PC-3 (cell line): Measurements from ENCODE around the gene COLEC12. TPM values are rescaled to one million over a fixed set of nuclear protein-coding genes. Genes with fewer than 3 reads are reported as not detected.

ENCODE experiments used
- ATAC-seq: fragments of 200-7000 bp; cut with Tn5 transposase; 2 replicates; pipeline ENCODE4 v1.9.1; 2020; ENCODE audit warnings: mild to moderate bottlenecking, moderate library complexity
- BruUV-seq: library from RNA; stranded (reverse); fragments of 400-500 nt; replicated peaks from 2 replicates; lab custom pipeline; 2021; lab: Mats Ljungman, UMichigan
- CTCF ChIA-PET: fragments of 300-600 bp; sonication (Branson Sonifier 250); formaldehyde crosslinking; loops from one replicate; lab custom pipeline; 2022; ENCODE audit warnings: antibody characterized with exemption; lab: Charles Lee
- POLR2A ChIA-PET: fragments of 300-600 bp; sonication (Branson Sonifier 250); formaldehyde crosslinking; loops from one replicate; lab custom pipeline; 2022; ENCODE audit warnings: antibody characterized with exemption; ENCODE audit not compliant: unreplicated experiment; lab: Charles Lee
- DNase-seq: peaks from one replicate; pipeline ENCODE4 v3.0.0-alpha.2; 2015
- H2AFZ ChIP-seq: fragments of 300-600 bp; sonication (generic); 2 replicates; pipeline ENCODE4 v1.6.0; 2016; ENCODE audit warnings: antibody characterized with exemption, low read length
- H3F3A ChIP-seq: fragments of 300-600 bp; sonication (generic); one replicate; pipeline ENCODE4 v1.6.0; 2017; ENCODE audit warnings: antibody characterized with exemption, low read length, control low read depth, mild to moderate bottlenecking; ENCODE audit not compliant: unreplicated experiment
- H3K27ac ChIP-seq: fragments of 300-600 bp; sonication (generic); 2 replicates; pipeline ENCODE4 v1.5.1; 2016; ENCODE audit warnings: mild to moderate bottlenecking, low read length
- H3K27me3 ChIP-seq: fragments of 300-600 bp; sonication (generic); 2 replicates; pipeline ENCODE4 v1.6.1; 2016; ENCODE audit warnings: low read length, mixed read lengths
- H3K36me3 ChIP-seq: fragments of 300-600 bp; sonication (generic); 2 replicates; pipeline ENCODE4 v1.6.1; 2016; ENCODE audit warnings: low read depth, mixed run types, low read length, mixed read lengths
- H3K4me1 ChIP-seq: fragments of 300-600 bp; sonication (generic); 2 replicates; pipeline ENCODE4 v1.5.1; 2016; ENCODE audit warnings: low read length; ENCODE audit not compliant: insufficient read depth
- H3K4me2 ChIP-seq: fragments of 300-600 bp; sonication (generic); 2 replicates; pipeline ENCODE4 v1.6.0; 2016; ENCODE audit warnings: low read length
- H3K4me3 ChIP-seq: fragments of 300-600 bp; sonication (generic); 2 replicates; pipeline ENCODE4 v1.5.1; 2016; ENCODE audit warnings: mild to moderate bottlenecking, low read length, mixed read lengths
- H3K79me2 ChIP-seq: fragments of 300-600 bp; sonication (generic); 2 replicates; pipeline ENCODE4 v1.6.1; 2017; ENCODE audit warnings: low read length, mixed read lengths
- H3K9ac ChIP-seq: fragments of 300-600 bp; sonication (generic); 2 replicates; pipeline ENCODE4 v1.6.0; 2016; ENCODE audit warnings: mild to moderate bottlenecking, low read length
- H3K9me2 ChIP-seq: fragments of 300-600 bp; sonication (generic); replicated peaks from 2 replicates; pipeline ENCODE4 v1.6.1; 2016; ENCODE audit warnings: mixed run types, low read length, mixed read lengths
- H3K9me3 ChIP-seq: fragments of 300-600 bp; sonication (generic); 2 replicates; pipeline ENCODE4 v1.6.1; 2016; ENCODE audit warnings: low read length, mixed read lengths
- H4K20me1 ChIP-seq: fragments of 300-600 bp; sonication (generic); 2 replicates; pipeline ENCODE4 v1.6.1; 2016; ENCODE audit warnings: low read length, mixed read lengths
- CTCF ChIP-seq: fragments of 300-600 bp; sonication (generic); conservative IDR thresholded peaks from 2 replicates; pipeline ENCODE4 v1.5.1; 2017; ENCODE audit warnings: antibody characterized with exemption, low read depth, mild to moderate bottlenecking, low read length
- EZH2 ChIP-seq: fragments of 300-600 bp; sonication (generic); IDR thresholded peaks from one replicate; pipeline ENCODE4 v1.6.1; 2017; ENCODE audit warnings: antibody characterized with exemption, mild to moderate bottlenecking, low read length; ENCODE audit not compliant: unreplicated experiment
- EZH2phosphoT487 ChIP-seq: fragments of 300-600 bp; sonication (generic); IDR thresholded peaks from 2 replicates; pipeline ENCODE4 v1.6.1; 2018; ENCODE audit warnings: mild to moderate bottlenecking, antibody characterized with exemption, low read length, borderline replicate concordance
- intact Hi-C: fragments of 100-400 bp; cut with micrococcal nuclease; formaldehyde crosslinking; loops from 2 replicates; pipeline ENCODE4 v1.9.0; 2023
- total RNA-seq: library from RNA; depleted of rRNA; stranded (reverse); fragments of >200 nt; gene quantifications from 2 replicates; pipeline ENCODE4 v1.2.3, GENCODE V29; 2014

COLEC12 gene
- total RNA-seq, 1 experiment from 2014 or later = 0.04 TPM

GRCh38 chr18:320155-320554 lies 180.3 kb downstream of the COLEC12 start:
- Histone ChIP-seq H3K27ac (no peak overlapping the region), H3K27me3 (peaks cover 34% of the 10 kb centered on the region), H3F3A (no peaks in the 10 kb centered on the region), H3K4me3 (no peak overlapping the region), H2AFZ (no peak overlapping the region), H3K9me3 (no peaks in the 10 kb centered on the region), H3K4me1 (0 out of 2 replicates have a peak, but pooled peaks cover 6% of the 10 kb centered on the region), H3K36me3 (no peaks in the 10 kb centered on the region), H4K20me1 (no peaks in the 10 kb centered on the region), H3K79me2 (no peaks in the 10 kb centered on the region), H3K9me2 (no peaks in the 10 kb centered on the region), H3K4me2 (no peak overlapping the region), H3K9ac (no peak overlapping the region)
- intact Hi-C loops = no loop called here
- no peak for ATAC-seq
- ChIA-PET POLR2A (no interaction called here), CTCF (no interaction called here)
- no peak for DNase-seq
- TF ChIP-seq CTCF (no peak), EZH2 (no peak), EZH2phosphoT487 (no peak)
- BruUV-seq = no TSS peak

GRCh38 chr18:319720-320119 lies 180.8 kb downstream of the COLEC12 start:
- intact Hi-C loops = no loop called here
- H3K4me1 ChIP-seq = 0 out of 2 replicates have a peak, but pooled peaks cover 6% of the 10 kb centered on the region
- ATAC-seq (no peak), DNase-seq (no peak)
- ChIA-PET CTCF (no interaction called here), POLR2A (no interaction called here)
- H3K4me2 ChIP-seq = no peak overlapping the region
- H3K9ac ChIP-seq = no peak overlapping the region
- H3K36me3 ChIP-seq = no peaks in the 10 kb centered on the region
- BruUV-seq = no TSS peak
- no peaks in the 10 kb centered on the region for H3K9me2 ChIP-seq
- no peaks in the 10 kb centered on the region for H3K9me3 ChIP-seq
- H3F3A ChIP-seq = no peaks in the 10 kb centered on the region
- H3K27ac ChIP-seq = no peak overlapping the region
- TF ChIP-seq EZH2 (no peak), EZH2phosphoT487 (no peak), CTCF (no peak)
- H3K79me2 ChIP-seq = no peaks in the 10 kb centered on the region
- no peak overlapping the region for H3K4me3 ChIP-seq
- no peaks in the 10 kb centered on the region for H4K20me1 ChIP-seq
- H2AFZ ChIP-seq = no peak overlapping the region
- H3K27me3 ChIP-seq = peaks cover 34% of the 10 kb centered on the region

GRCh38 chr18:318791-319291 lies 181.7 kb downstream of the COLEC12 start:
- no peaks in the 10 kb centered on the region for H3F3A ChIP-seq
- no peaks in the 10 kb centered on the region for H3K9me3 ChIP-seq
- H3K9me2 ChIP-seq = no peaks in the 10 kb centered on the region
- intact Hi-C loops = no loop called here
- 0 out of 2 replicates have a peak, but pooled peaks cover 6% of the 10 kb centered on the region for H3K4me1 ChIP-seq
- H3K27ac ChIP-seq = no peak overlapping the region
- no peak overlapping the region for H3K4me3 ChIP-seq
- H3K9ac ChIP-seq = no peak overlapping the region
- ATAC-seq (no peak), DNase-seq (no peak)
- no peak for TF ChIP-seq CTCF
- no peak for TF ChIP-seq EZH2phosphoT487
- TF ChIP-seq EZH2 = no peak
- no peaks in the 10 kb centered on the region for H4K20me1 ChIP-seq
- ChIA-PET POLR2A (no interaction called here), CTCF (no interaction called here)
- H3K27me3 ChIP-seq = peaks cover 38% of the 10 kb centered on the region
- no peak overlapping the region for H3K4me2 ChIP-seq
- no peaks in the 10 kb centered on the region for H3K36me3 ChIP-seq
- BruUV-seq = no TSS peak
- H2AFZ ChIP-seq = no peak overlapping the region
- no peaks in the 10 kb centered on the region for H3K79me2 ChIP-seq
